HG02885 (cell line): ENCODE measurements around the gene MUC4.
"Not testable (repeated sequence)": the region's sequence is repeated elsewhere in the genome, so short reads cannot be mapped to it uniquely, and the experiment has no call there.

ENCODE experiments used
- ATAC-seq: cut with Tn5 transposase; IDR thresholded peaks from one replicate; pipeline ENCODE4 v1.9.1; 2021; ENCODE audit warnings: mild to moderate bottlenecking; ENCODE audit not compliant: unreplicated experiment, poor library complexity

Gene MUC4

GRCh38 chr3:195813916-195814640 is 2.3 kb upstream of the MUC4 start:
- ATAC-seq, result no peak

DNA sequence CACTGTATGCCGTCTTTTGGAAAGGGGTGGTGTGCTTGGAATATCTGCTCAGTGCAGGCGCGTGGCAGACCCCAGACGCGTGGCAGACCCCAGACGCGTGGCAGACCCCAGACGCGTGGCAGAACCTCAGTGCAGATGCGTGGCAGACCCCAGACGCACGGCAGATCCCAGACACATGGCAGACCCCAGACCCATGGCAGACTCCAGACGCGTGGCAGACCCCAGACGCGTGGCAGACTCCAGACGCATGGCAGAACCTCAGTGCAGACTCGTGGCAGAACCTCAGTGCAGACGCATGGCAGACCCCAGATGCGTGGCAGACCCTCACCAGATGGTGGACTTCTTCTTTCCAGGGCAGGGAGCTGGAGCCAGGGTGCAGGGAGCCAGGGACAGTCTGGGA is 637 bp upstream of the MUC4 start:
- no peak for ATAC-seq

DNA sequence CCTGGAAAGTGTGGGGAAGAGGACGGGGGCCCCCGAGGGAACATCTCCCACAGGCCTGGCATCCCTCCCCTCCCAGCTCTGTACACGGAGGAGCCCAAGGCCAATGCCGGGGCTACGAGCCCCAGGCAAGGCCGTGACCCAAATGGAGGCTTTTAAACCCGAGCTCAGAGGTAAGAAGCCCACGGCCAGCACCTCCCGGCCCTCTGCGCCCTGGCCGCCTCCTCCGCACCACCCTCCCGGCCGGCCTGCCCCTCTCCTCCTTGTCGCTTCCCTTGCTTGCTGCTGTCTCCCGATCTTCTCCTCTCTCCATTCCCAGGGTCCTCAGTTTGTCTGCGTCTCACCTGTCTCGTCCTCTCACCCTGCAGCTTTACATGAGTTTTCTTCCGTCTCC is 1.3 kb downstream of the MUC4 start:
- no peak for ATAC-seq

DNA sequence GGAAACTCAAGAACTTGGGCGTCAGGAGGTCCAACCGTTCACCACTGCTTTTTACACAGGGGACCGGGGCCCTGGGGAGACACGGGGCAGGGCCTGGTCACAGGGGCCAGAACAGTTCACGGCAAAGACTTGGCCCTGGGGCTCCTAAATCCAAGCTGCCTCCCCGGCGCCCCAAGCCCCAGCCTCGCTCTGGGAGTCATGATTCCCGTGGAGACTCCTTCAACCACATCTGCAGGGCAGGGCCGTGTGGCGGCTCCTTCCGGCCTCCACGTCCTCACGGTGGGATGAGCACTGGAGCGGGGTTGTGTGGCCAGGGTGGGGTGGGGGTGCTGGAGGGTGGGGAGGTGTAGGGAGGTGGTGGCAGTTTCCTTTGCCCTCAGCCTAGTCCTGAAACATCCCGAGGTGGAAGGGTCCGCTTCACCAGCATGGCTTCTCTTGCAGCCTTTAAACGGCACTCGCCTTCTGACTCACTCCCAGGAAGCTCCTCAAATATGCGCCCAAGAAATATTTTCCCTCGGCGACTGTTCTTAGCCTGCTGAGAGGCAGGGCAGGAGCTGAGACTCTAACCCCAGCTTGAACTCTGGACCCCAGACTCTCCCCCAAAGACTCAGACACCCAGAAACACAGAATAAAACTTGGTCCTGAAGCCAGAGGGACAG is 1.8 kb downstream of the MUC4 start:
- ATAC-seq, result no peak

- no peak for ATAC-seq
These were observed 2.4 kb downstream of the MUC4 start for GRCh38 chr3:195809291-195809785.

DNA sequence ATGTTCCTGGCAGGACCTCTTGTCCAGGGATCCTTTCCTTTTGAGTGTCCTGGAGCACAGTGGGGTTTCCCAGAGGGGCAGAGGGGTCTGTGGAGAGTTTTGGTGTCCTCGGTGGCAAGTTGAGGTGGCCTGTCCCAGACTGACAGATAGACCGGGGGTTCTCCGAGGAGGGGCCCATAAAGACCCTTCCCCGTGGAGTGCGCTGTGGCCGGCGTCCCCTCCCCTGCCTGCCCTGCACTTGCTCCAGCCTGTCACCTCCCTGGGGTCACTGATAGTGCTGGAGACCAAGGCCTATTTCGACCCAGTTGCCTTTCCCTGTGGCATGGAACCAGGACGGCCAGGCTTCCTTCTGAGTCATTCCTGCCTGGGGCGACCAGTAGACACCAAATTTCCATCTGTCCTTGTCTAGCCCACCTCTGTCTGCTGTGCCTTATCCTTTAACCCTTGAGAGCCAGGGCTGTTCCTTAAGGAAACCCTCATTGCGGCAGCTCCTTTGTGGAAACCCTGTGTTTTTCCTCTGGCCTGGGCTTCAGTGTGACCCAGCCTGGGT is 2.9 kb downstream of the MUC4 start:
- ATAC-seq, result no peak

DNA sequence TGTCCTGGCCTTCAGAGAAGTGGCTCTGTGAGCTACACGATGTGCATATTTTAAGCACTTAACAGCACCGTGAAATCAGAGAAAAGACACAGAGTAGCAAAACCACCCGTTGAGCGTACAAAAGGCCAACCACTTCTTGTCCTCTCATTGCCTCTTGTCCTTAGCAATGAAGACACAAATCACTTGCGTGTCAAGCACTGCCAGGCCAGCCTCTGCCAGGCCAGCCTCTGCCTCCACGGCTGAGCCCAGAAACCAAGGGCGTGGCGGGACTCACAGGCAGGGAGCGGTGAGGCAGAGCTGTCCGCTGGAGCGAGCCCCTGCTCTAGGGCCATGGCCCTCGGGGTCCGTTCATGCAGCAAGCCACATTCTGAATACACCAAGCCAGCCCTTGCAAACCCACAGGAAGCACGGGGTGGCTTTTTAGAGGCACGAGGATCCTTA is 4.0 kb downstream of the MUC4 start:
- no peak for ATAC-seq

DNA sequence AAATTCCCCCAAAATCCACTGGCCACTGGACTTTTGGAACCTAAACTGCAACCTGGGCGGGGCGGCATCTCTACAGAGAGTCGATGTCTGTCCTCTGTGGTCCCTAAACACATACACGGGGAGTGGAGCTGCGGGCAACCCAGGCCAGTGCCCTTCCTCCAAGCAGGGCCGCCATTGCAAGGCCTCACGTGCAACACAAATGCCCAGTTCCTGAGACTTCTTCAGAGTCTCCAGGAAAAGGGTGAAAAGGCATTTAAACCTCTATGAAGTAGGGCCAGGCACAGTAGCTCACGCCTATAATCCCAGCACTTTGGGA is 4.9 kb downstream of the MUC4 start:
- no peak for ATAC-seq

DNA sequence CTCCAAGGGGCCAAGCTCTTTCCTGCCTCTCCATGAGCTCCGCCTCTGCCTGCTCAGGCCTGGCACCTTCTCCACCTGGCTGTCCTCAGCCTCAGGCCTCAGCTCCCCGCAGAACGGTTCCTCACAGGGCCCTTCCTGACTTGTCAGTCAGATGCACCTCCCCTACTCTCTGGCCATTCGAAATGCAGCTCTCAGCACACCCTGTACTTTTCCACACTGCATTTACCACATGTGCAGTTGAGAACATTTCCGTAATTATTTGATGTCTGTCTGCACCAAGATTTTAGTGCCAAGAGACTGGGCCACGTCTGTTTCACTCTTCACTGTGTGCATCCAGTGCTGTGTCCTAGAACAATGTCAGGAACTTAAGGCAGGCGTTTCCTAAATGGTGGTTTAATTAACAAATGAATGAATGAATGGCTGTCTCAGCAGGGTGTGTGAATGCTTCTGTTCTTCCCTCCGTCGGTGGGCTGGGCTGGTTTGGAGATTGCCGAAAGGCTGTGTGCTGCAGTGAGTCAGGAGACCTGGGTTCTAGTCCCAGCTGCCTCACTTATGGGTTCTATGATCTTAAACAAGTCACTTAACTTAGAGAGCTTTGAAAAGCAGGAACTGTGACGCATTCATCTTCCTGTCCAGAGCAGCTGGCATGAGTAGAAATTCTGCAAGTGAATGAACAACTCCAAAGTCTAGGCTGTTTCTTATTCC is 5.4 kb downstream of the MUC4 start:
- ATAC-seq, result no peak

DNA sequence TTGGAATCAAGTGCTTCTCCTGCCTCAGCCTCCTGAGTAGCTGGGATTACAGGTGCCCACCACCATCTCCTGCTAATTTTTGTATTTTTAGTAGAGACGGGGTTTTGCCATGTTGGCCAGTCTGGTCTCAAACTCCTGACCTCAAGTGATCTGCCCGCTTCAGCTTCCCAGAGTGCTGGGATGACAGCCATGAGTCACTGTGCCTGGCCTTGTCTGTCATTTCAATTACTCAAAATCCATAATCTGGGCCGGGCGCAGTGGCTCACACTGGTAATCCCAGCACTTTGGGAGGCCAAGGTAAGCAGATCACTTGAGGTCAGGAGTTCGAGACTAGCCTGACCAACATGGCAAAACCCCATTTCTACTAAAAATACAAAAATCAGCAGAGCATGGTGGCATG is 6.1 kb downstream of the MUC4 start:
- not testable (repeated sequence) for ATAC-seq

- no peak for ATAC-seq
These were observed 6.5 kb downstream of the MUC4 start for GRCh38 chr3:195805181-195805580.

GRCh38 chr3:195803289-195803908 is 8.3 kb downstream of the MUC4 start:
- no peak for ATAC-seq

GRCh38 chr3:195802795-195803194 is 8.9 kb downstream of the MUC4 start:
- no peak for ATAC-seq

DNA sequence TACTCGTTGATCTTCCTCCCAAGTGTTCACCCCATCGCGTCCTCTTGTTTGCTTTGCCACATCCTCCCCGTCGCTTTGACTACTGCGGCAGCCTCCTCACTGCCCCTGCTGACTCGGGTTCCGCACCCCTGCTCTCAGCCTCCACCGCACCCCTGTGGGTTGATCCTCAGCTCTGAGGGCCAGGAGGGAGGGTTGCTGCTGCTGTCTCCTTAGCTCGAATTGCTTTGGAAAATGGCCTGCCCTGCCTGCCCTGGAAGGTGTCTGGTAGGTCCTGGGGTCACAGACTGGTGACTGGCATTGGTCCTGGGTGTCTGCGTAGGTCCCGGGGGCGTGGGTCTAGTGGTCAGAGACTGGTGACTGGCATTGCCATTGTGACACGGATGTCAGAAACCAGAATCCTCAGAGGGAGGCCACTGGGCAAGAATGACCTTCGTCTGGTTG is 9.4 kb downstream of the MUC4 start:
- ATAC-seq, result no peak

DNA sequence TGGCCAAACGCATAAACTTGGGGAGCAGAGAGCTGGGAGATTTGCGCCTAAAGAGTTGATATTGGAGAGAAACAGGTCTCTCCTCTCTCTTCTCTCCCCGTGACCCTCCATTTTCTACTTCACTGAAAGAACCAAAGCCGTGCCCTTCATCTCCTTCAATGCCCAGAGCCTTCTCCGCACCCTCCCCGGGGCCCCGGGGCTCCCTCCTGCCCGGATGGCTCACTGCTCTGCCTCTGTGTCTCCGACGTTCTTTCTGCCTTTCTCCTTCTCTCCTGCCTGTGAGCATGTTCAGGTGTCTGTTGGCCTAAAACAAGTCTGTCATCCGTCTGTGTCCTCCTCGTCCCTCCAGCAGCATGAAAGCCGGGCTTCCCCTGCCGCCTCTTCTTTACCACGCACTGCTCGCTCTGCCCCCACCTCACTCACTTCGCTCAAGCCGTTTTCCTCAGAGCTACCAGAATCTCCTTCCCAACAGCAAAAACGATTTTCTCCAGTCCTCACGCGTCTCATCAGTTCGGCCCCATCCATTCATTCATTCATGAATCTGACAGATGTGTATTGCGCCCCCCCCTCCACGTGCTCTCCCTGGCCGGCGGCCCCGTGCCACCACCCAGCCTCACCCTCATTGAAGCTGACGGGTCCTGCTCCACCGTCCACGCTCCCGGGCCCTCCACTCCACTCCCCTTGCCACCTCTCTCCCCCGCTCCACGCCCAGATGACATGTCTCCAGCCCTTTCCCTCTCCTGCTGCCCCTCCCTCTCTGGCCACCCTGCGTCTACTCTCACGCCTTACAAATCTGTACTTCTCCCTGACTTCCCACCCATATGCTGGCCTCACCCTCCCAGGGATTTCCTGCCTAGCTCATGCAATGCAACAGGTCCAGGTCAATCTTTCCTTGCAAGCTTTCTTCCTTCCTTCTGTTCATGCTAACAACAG is 10.2 kb downstream of the MUC4 start:
- no peak for ATAC-seq

GRCh38 chr3:195800240-195800639 is 11.5 kb downstream of the MUC4 start:
- no peak for ATAC-seq

DNA sequence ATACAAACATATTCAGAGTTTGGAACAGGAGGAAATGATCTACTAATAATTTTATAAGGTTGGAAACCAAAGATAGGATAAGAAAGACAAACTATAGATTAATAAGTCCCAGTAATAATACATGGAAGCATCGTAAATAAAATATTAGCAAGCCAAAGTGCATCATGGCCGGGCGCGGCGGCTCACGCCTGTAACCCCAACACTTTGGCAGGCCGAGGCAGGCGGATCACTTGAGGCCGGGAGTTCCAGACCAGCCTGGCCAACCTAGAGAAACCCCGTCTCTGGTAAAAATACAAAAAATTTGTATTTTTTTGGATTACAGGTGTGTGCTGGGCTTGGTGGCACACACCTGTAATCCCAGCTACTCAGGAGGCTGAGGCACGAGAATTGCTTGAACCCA is 14.9 kb downstream of the MUC4 start:
- ATAC-seq, result no peak

GRCh38 chr3:195794708-195795107 is 17.0 kb downstream of the MUC4 start:
- ATAC-seq, result no peak

GRCh38 chr3:195792621-195793020 is 19.1 kb downstream of the MUC4 start:
- not testable (repeated sequence) for ATAC-seq

GRCh38 chr3:195790901-195791300 is 20.8 kb downstream of the MUC4 start:
- ATAC-seq, result no peak
